ENCODE measurements around the gene PPP1R3G.

- TF ChIP-seq, protein P1, sequence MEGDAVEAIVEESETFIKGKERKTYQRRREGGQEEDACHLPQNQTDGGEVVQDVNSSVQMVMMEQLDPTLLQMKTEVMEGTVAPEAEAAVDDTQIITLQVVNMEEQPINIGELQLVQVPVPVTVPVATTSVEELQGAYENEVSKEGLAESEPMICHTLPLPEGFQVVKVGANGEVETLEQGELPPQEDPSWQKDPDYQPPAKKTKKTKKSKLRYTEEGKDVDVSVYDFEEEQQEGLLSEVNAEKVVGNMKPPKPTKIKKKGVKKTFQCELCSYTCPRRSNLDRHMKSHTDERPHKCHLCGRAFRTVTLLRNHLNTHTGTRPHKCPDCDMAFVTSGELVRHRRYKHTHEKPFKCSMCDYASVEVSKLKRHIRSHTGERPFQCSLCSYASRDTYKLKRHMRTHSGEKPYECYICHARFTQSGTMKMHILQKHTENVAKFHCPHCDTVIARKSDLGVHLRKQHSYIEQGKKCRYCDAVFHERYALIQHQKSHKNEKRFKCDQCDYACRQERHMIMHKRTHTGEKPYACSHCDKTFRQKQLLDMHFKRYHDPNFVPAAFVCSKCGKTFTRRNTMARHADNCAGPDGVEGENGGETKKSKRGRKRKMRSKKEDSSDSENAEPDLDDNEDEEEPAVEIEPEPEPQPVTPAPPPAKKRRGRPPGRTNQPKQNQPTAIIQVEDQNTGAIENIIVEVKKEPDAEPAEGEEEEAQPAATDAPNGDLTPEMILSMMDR (IDR thresholded peaks at IDR 0.05) = no peak
- no peak for TF ChIP-seq ZFX (IDR thresholded peaks at IDR 0.05; ENCODE audit: borderline replicate concordance)
Observed at GRCh38 chr6:5044866-5045265, 40.3 kb upstream of the PPP1R3G start.

Data from 22Rv1 (cell line).